Mesenchymal stem cell (in vitro differentiated cells and primary cell): ENCODE measurements around the gene PTPRA.

ENCODE experiments used
- DNase-seq: peaks from one replicate; pipeline ENCODE4 v3.0.0-alpha.2; 2013
- H2AFZ ChIP-seq: one replicate; pipeline ENCODE4 v1.6.1; 2013; ENCODE audit warnings: low read depth, mild to moderate bottlenecking, control low read depth, inconsistent platforms, low read length, moderate library complexity
- H2AK5ac ChIP-seq: 2 replicates; pipeline ENCODE4 v1.6.1; 2013; ENCODE audit warnings: low read length, moderate library complexity, mild to moderate bottlenecking, inconsistent platforms; ENCODE audit not compliant: severe bottlenecking
- H2BK120ac ChIP-seq: one replicate; pipeline ENCODE4 v1.6.1; 2013; ENCODE audit warnings: low read depth, mild to moderate bottlenecking, inconsistent platforms, low read length, moderate library complexity
- H2BK12ac ChIP-seq, 2 experiments: one replicate each; pipeline ENCODE4 v1.6.1; 2013; ENCODE audit warnings: inconsistent platforms in 2 of 2, low read length in 2 of 2, mild to moderate bottlenecking in 2 of 2, moderate library complexity in 2 of 2, control low read depth in 1 of 2
- H2BK15ac ChIP-seq: one replicate; pipeline ENCODE4 v1.6.1; 2013; ENCODE audit warnings: mild to moderate bottlenecking, low read depth, inconsistent platforms; ENCODE audit not compliant: poor library complexity, severe bottlenecking
- H2BK5ac ChIP-seq: 2 replicates; pipeline ENCODE4 v1.6.1; 2013; ENCODE audit warnings: low read depth, mild to moderate bottlenecking, low read length, control low read depth, inconsistent platforms; ENCODE audit not compliant: poor library complexity, severe bottlenecking
- H3K14ac ChIP-seq, 2 experiments: one replicate each; pipeline ENCODE4 v1.6.1; 2013; ENCODE audit warnings: inconsistent platforms in 2 of 2, low read length in 2 of 2, control low read depth in 1 of 2, mild to moderate bottlenecking in 1 of 2, moderate library complexity in 1 of 2
- H3K18ac ChIP-seq, 2 experiments: one replicate each; pipeline ENCODE4 v1.6.1; 2013; ENCODE audit warnings: inconsistent platforms in 2 of 2, low read length in 2 of 2, control low read depth in 1 of 2, low read depth in 1 of 2, mild to moderate bottlenecking in 1 of 2
- H3K23ac ChIP-seq, 2 experiments: one replicate each; pipeline ENCODE4 v1.6.1; 2013; ENCODE audit warnings: inconsistent platforms in 2 of 2, low read length in 2 of 2, mild to moderate bottlenecking in 2 of 2, moderate library complexity in 2 of 2, control low read depth in 1 of 2
- H3K27ac ChIP-seq: 2 replicates; pipeline ENCODE4 v1.5.1; 2013; ENCODE audit warnings: mild to moderate bottlenecking, moderate library complexity, low read length, control low read depth, inconsistent platforms; ENCODE audit not compliant: poor library complexity, severe bottlenecking
- H3K27me3 ChIP-seq, 2 experiments: 2 replicates each; pipeline versions ENCODE4 v1.6.1 to v1.7.0; 2013; ENCODE audit warnings: low read length in 2 of 2, mild to moderate bottlenecking in 2 of 2, moderate library complexity in 2 of 2, control low read depth in 1 of 2, inconsistent platforms in 1 of 2; ENCODE audit not compliant: control insufficient read depth in 1 of 2, insufficient read depth in 1 of 2
- H3K36me3 ChIP-seq, 2 experiments: 2 replicates each; pipeline versions ENCODE4 v1.6.1 to v1.7.0; 2013; ENCODE audit warnings: low read length in 2 of 2, control low read depth in 1 of 2, inconsistent platforms in 1 of 2, low read depth in 1 of 2, mild to moderate bottlenecking in 1 of 2; ENCODE audit not compliant: insufficient read depth in 2 of 2, control insufficient read depth in 1 of 2
- H3K4ac ChIP-seq, 2 experiments: one replicate each; pipeline ENCODE4 v1.6.1; 2013; ENCODE audit warnings: inconsistent platforms in 2 of 2, low read length in 2 of 2, mild to moderate bottlenecking in 2 of 2, moderate library complexity in 2 of 2, control low read depth in 1 of 2, low read depth in 1 of 2
- H3K4me1 ChIP-seq: 2 replicates; pipeline ENCODE4 v1.6.1; 2013; ENCODE audit warnings: low read depth, low read length, control low read depth; ENCODE audit not compliant: control insufficient read depth, insufficient read depth
- H3K4me2 ChIP-seq: 2 replicates; pipeline ENCODE4 v1.6.1; 2013; ENCODE audit warnings: low read length, mild to moderate bottlenecking, inconsistent platforms; ENCODE audit not compliant: poor library complexity, severe bottlenecking
- H3K4me3 ChIP-seq, 2 experiments: 2 replicates each; pipeline versions ENCODE4 v1.5.1 to v1.7.0; 2013; ENCODE audit warnings: low read length in 2 of 2, mild to moderate bottlenecking in 2 of 2, control low read depth in 1 of 2, low read depth in 1 of 2; ENCODE audit not compliant: insufficient read depth in 1 of 2
- H3K79me1 ChIP-seq: replicated peaks from 2 replicates; pipeline ENCODE4 v1.6.1; 2013; ENCODE audit warnings: mild to moderate bottlenecking, control low read depth, low read length, inconsistent platforms; ENCODE audit not compliant: poor library complexity, severe bottlenecking
- H3K9ac ChIP-seq: 2 replicates; pipeline ENCODE4 v1.7.0; 2013; ENCODE audit warnings: mild to moderate bottlenecking, low read length, moderate library complexity
- H3K9me3 ChIP-seq: 2 replicates; pipeline ENCODE4 v1.7.0; 2013; ENCODE audit warnings: mild to moderate bottlenecking, low read length; ENCODE audit not compliant: control insufficient read depth
- H4K8ac ChIP-seq: one replicate; pipeline ENCODE4 v1.6.1; 2013; ENCODE audit warnings: inconsistent platforms, mild to moderate bottlenecking, low read length, moderate library complexity
- H4K91ac ChIP-seq: one replicate; pipeline ENCODE4 v1.6.1; 2013; ENCODE audit warnings: mild to moderate bottlenecking, low read length, inconsistent platforms
- WGBS: methylation state at CpG from one replicate; pipeline ENCODE4 v1.1.7; 2013; ENCODE audit warnings: mixed read lengths; 5-methylcytosine and 5-hydroxymethylcytosine counted together

Gene PTPRA

GRCh38 chr20:2840967-2841531, 32.2 kb upstream of the PTPRA start:
- H3K27me3 ChIP-seq = no peaks in the 10 kb centered on the region
- H3K36me3 ChIP-seq = peaks cover 25 to 47% of the 10 kb centered on the region in 2 experiments
- peak overlapping the region; percentile 79 to 91 for H3K18ac ChIP-seq
- H2BK5ac ChIP-seq = peak overlapping the region; percentile 68
- H2AFZ ChIP-seq = peak overlapping the region; percentile 75
- H3K79me1 ChIP-seq = peaks cover 40% of the 10 kb centered on the region
- H3K4me2 ChIP-seq = peak overlapping the region; percentile 61
- H3K9me3 ChIP-seq = no peaks in the 10 kb centered on the region
- no peak overlapping the region for H2BK15ac ChIP-seq
- H3K14ac ChIP-seq = peak overlapping the region in 1 of 2 experiments; percentile 48
- H3K27ac ChIP-seq = peak overlapping the region; percentile 66
- peak overlapping the region; percentile 88 to 92 for H3K4me3 ChIP-seq
- H3K4me1 ChIP-seq = peaks cover 15% of the 10 kb centered on the region
- H3K23ac ChIP-seq = no peak overlapping the region
- H4K91ac ChIP-seq = no peak overlapping the region
- peak; percentile 91 for DNase-seq
- peak overlapping the region in 1 of 2 experiments; percentile 15 for H2BK12ac ChIP-seq
- H3K4ac ChIP-seq = peak overlapping the region in 1 of 2 experiments; percentile 78
- peak overlapping the region; percentile 65 for H2AK5ac ChIP-seq
- H4K8ac ChIP-seq = peak overlapping the region; percentile 59
- peak overlapping the region; percentile 92 for H3K9ac ChIP-seq
- WGBS = 3% methylated on average over 33 of the region's 33 CpGs
- peak overlapping the region; percentile 69 for H2BK120ac ChIP-seq

- H3K4me3 ChIP-seq = no peak overlapping the region
- no peak overlapping the region for H3K18ac ChIP-seq
- no peak overlapping the region for H2BK120ac ChIP-seq
- H3K79me1 ChIP-seq = peaks cover 31% of the 10 kb centered on the region
- no peak overlapping the region for H2BK12ac ChIP-seq
- no peaks in the 10 kb centered on the region for H3K9me3 ChIP-seq
- H3K4me2 ChIP-seq = no peak overlapping the region
- H3K14ac ChIP-seq = no peak overlapping the region
- peaks cover 7 to 29% of the 10 kb centered on the region in 2 experiments for H3K36me3 ChIP-seq
- H3K4me1 ChIP-seq = peaks cover 6% of the 10 kb centered on the region
- H2AK5ac ChIP-seq = no peak overlapping the region
- no peak overlapping the region for H3K27ac ChIP-seq
- H3K27me3 ChIP-seq = no peaks in the 10 kb centered on the region
- no peak overlapping the region for H4K8ac ChIP-seq
- no peak overlapping the region for H4K91ac ChIP-seq
- 94% methylated on average over 2 of the region's 2 CpGs for WGBS
- H3K23ac ChIP-seq = no peak overlapping the region
- no peak overlapping the region for H3K4ac ChIP-seq
- H2BK5ac ChIP-seq = no peak overlapping the region
- no peak overlapping the region for H3K9ac ChIP-seq
- no peak overlapping the region for H2BK15ac ChIP-seq
- H2AFZ ChIP-seq = no peak overlapping the region
- no peak for DNase-seq
These were observed 27.7 kb upstream of the PTPRA start for GRCh38 chr20:2845607-2846006.

GRCh38 chr20:2846698-2847097, 26.6 kb upstream of the PTPRA start:
- H3K27me3 ChIP-seq = no peaks in the 10 kb centered on the region
- H3K4me2 ChIP-seq = no peak overlapping the region
- no peak overlapping the region for H4K91ac ChIP-seq
- H3K23ac ChIP-seq = no peak overlapping the region
- H2BK5ac ChIP-seq = no peak overlapping the region
- no peak overlapping the region for H3K27ac ChIP-seq
- H3K18ac ChIP-seq = no peak overlapping the region
- no peaks in the 10 kb centered on the region for H3K9me3 ChIP-seq
- 95% methylated on average over 5 of the region's 5 CpGs for WGBS
- no peak for DNase-seq
- no peak overlapping the region for H3K4ac ChIP-seq
- H2BK120ac ChIP-seq = no peak overlapping the region
- H3K79me1 ChIP-seq = peaks cover 29% of the 10 kb centered on the region
- no peak overlapping the region for H2AK5ac ChIP-seq
- no peak overlapping the region for H2BK12ac ChIP-seq
- no peak overlapping the region for H2BK15ac ChIP-seq
- no peak overlapping the region for H2AFZ ChIP-seq
- H3K9ac ChIP-seq = no peak overlapping the region
- H3K14ac ChIP-seq = no peak overlapping the region
- H3K36me3 ChIP-seq = peaks cover 7 to 29% of the 10 kb centered on the region in 2 experiments
- peaks cover 2% of the 10 kb centered on the region for H3K4me1 ChIP-seq
- H3K4me3 ChIP-seq = no peak overlapping the region
- H4K8ac ChIP-seq = no peak overlapping the region

GRCh38 chr20:2847802-2848201, 25.5 kb upstream of the PTPRA start:
- no peaks in the 10 kb centered on the region for H3K9me3 ChIP-seq
- no peak overlapping the region for H3K9ac ChIP-seq
- no peak overlapping the region for H3K27ac ChIP-seq
- no peak for DNase-seq
- H3K4ac ChIP-seq = no peak overlapping the region
- no peak overlapping the region for H3K14ac ChIP-seq
- no peak overlapping the region for H2BK15ac ChIP-seq
- no peaks in the 10 kb centered on the region for H3K27me3 ChIP-seq
- no peak overlapping the region for H3K23ac ChIP-seq
- H2AFZ ChIP-seq = no peak overlapping the region
- H3K18ac ChIP-seq = no peak overlapping the region
- H2BK12ac ChIP-seq = no peak overlapping the region
- peaks cover 28% of the 10 kb centered on the region for H3K79me1 ChIP-seq
- WGBS = 96% methylated on average over 4 of the region's 4 CpGs
- no peak overlapping the region for H2AK5ac ChIP-seq
- H3K4me3 ChIP-seq = no peak overlapping the region
- no peak overlapping the region for H4K8ac ChIP-seq
- no peak overlapping the region for H3K4me2 ChIP-seq
- H3K36me3 ChIP-seq = peaks cover 7 to 29% of the 10 kb centered on the region in 2 experiments
- no peak overlapping the region for H2BK5ac ChIP-seq
- H2BK120ac ChIP-seq = no peak overlapping the region
- no peak overlapping the region for H4K91ac ChIP-seq
- peaks cover 3% of the 10 kb centered on the region for H3K4me1 ChIP-seq
